GM12864 (cell line): ENCODE results near the gene CASKIN2.

Experiments
- DNase-seq: peaks from one replicate; pipeline ENCODE4 v3.0.0-alpha.2; 2011; ENCODE audit warnings: low read depth
- H3K4me3 ChIP-seq: 2 replicates; pipeline ENCODE4 v1.5.1; 2011; ENCODE audit warnings: mild to moderate bottlenecking, low read depth, low read length, control low read depth
- TF ChIP-seq, protein P1 (sequence below): IDR thresholded peaks from 2 replicates; pipeline ENCODE4 v1.5.1; 2011; ENCODE audit warnings: low read depth, mild to moderate bottlenecking, moderate library complexity, low read length, control low read depth, inconsistent platforms; ENCODE audit errors: missing control alignments

Gene CASKIN2

DNA sequence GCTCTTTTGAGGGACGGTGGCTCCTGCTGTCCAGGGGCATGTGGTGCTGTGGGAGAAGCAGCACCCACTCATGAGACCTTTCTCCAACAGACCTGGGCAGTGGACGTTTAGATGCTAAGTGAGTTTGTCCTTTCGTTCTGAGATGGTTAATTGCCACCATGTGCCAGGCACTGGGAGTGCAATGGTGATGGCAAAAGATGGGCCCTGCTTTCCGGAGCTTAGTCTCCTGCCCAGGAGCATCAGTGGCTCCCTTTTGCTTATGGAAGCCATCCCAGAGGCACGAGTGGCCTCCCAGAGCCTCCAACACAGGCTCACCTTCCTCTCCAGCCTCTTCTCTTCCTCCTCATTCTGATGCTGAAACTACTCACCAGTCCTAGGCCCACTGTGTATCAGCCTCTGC is 28.4 kb downstream of the CASKIN2 start:
- no peak overlapping the region for H3K4me3 ChIP-seq
- TF ChIP-seq, protein P1, sequence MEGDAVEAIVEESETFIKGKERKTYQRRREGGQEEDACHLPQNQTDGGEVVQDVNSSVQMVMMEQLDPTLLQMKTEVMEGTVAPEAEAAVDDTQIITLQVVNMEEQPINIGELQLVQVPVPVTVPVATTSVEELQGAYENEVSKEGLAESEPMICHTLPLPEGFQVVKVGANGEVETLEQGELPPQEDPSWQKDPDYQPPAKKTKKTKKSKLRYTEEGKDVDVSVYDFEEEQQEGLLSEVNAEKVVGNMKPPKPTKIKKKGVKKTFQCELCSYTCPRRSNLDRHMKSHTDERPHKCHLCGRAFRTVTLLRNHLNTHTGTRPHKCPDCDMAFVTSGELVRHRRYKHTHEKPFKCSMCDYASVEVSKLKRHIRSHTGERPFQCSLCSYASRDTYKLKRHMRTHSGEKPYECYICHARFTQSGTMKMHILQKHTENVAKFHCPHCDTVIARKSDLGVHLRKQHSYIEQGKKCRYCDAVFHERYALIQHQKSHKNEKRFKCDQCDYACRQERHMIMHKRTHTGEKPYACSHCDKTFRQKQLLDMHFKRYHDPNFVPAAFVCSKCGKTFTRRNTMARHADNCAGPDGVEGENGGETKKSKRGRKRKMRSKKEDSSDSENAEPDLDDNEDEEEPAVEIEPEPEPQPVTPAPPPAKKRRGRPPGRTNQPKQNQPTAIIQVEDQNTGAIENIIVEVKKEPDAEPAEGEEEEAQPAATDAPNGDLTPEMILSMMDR = no peak
- DNase-seq = no peak

DNA sequence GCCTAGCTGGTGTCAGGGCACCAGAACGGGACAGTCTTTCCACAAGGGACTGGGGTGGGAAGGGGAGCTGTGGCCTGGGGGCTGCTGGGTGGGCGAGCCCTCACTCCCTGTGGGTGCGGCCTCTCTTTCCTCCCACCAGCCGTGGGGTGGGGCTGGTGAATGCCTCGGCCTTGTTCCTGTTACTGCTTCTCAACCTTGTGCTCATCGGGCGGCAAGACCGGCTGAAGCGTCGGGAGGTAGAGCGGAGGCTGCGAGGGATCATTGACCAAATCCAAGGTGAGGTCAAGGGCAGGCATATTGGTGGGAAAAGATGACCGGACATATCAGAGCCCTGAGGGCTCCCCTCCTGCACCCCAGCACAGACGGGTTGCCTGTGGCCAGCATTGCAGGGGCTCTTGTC is 29.2 kb downstream of the CASKIN2 start:
- TF ChIP-seq, protein P1 = no peak
- DNase-seq = no peak
- no peak overlapping the region for H3K4me3 ChIP-seq

DNA sequence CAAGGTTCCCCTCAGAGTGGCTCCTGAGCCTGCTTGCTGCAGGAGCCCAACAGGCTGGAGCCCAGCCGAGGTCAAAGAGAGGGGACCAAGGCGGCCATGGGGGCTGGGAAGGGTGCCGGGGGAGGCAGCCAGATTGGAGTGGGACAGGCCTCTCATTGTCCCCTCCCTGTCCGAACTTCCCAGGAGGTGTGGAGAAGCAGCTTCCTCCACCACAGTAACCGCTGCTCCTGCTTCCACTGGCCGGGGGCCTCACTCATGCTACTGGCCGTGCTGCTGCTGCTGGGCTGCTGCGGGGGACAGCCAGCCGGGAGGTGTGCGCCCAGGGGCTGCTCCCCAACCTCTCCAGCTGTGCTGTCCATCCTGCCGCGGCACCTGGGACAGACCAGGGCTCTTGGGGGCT is 29.6 kb downstream of the CASKIN2 start:
- TF ChIP-seq, protein P1 = no peak
- H3K4me3 ChIP-seq = no peak overlapping the region
- DNase-seq = no peak

DNA sequence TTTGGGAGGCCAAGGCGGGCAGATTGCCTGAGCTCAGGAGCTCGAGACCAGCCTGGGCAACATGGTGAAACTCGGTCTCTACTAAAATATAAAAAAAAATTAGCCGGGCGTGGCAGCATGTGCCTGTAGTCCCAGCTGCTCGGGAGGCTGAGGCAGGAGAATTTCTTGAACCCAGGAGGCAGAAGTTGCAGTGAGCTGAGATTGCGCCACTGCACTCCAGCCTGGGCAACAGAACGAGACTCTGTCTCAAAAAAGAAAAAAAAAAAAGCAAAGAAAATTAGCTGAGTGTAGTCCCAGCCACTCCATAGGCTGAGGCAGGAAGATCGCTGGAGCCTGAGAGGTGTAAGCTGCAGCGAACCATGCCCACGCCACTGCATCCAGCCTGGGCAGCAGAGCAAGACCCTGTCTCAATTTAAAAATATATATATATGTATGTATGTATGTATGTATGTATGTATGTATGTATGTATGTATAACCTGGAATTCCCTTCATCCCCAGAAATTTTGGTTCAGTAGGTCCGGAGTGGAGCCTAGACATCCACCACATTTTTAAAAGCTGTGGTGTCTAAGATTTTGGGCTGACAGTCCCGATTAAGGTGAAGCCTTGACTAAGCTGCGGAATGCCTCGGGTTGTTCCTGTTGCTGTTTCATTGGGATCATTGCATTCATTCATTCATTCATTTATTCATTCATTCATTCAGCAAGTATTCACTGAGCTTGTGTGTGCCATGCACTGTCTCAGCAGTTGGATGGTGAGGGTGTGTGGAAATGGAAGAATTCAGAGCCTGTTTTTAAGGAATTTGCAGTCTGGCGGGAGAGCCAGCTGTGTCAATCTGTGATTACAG is 33.0 kb downstream of the CASKIN2 start:
- no peak for DNase-seq
- H3K4me3 ChIP-seq = no peak overlapping the region
- TF ChIP-seq, protein P1 = no peak

DNA sequence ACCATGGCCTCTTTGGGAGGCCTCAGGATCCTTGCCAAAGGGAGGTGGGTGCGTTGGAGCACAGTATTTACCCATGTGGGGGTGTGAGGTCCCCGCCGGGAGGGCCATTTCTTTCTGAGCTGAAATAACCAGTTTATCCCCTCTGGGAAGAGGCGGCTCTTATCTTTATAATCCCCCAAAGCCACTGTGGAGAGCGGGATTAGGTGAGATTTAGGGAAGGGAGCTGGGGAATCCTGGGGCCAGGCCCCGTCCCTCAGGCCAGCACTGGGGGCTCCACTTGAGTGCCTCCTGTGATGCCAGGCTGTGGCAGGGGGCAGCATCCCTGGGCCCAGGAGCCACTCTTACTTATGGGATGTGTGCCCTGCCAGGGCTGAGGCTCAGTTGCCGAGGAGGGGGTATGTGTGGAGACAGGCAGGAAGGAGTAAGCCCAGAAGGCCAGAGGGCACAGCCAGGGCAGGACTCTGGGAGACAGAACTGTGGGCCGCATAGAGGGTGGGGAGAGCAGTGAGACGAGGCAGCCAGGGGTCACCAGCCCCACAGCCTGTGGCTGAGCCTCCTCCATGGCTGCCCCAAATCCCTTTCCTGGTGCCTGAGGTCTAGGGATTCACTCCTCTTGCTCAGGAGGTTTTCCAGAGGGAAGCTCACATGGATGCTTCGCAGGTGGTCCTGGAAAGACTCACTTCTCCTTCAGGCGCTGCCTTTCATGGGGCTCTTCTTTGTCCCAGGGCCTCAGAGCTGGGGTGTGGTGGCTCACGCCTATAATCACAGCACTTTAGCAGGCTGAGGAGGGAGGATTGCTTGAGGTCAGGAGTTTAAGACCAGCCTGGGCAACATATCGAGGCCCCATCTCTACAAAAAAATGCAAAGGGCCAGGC is 33.9 kb downstream of the CASKIN2 start:
- DNase-seq = no peak
- TF ChIP-seq, protein P1 = no peak
- no peak overlapping the region for H3K4me3 ChIP-seq

DNA sequence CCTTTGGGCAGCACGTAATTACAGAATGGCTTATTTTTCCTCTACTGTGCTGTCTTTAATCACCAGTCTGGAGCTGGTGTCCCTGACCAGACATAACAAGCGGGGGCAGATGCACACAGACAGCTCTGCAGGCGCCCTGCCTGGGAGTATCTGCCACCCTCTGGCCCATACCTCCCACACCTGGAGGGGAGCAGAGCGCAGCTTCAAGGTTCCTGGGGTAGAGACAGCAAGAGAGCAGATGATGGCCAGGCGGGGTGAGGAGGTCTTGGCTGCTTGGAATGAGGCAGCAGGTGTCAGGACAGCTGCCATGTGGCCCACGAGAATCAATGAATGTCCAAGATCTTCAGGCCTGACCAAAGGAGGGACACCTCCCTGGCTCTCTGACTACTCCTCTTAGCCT is 35.1 kb downstream of the CASKIN2 start:
- no peak overlapping the region for H3K4me3 ChIP-seq
- TF ChIP-seq, protein P1 = no peak
- no peak for DNase-seq
